ENCODE data around the gene RAB27A.

DNA sequence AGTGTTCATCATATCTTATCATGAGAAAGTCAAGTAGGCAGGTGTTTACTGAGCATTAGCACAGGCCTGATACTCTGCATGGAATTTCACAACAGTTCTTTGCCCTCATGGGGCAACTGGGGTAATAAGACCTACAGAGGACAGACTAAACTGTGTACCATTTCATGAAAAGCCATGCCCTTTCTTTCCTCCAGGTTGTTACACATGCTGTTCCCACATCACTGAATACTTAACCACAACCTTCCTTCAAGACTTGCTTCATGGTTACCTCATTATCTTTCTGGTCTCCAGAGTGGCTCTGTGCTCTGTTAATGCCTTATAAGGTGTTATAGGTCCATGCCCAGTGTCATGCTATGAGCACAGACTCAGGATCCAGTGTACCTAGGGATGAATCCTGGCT, 64.7 kb downstream of the RAB27A start:
- TF ChIP-seq, protein P1, sequence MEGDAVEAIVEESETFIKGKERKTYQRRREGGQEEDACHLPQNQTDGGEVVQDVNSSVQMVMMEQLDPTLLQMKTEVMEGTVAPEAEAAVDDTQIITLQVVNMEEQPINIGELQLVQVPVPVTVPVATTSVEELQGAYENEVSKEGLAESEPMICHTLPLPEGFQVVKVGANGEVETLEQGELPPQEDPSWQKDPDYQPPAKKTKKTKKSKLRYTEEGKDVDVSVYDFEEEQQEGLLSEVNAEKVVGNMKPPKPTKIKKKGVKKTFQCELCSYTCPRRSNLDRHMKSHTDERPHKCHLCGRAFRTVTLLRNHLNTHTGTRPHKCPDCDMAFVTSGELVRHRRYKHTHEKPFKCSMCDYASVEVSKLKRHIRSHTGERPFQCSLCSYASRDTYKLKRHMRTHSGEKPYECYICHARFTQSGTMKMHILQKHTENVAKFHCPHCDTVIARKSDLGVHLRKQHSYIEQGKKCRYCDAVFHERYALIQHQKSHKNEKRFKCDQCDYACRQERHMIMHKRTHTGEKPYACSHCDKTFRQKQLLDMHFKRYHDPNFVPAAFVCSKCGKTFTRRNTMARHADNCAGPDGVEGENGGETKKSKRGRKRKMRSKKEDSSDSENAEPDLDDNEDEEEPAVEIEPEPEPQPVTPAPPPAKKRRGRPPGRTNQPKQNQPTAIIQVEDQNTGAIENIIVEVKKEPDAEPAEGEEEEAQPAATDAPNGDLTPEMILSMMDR (IDR thresholded peaks at IDR 0.05): no peak
- TF ChIP-seq EP300 (IDR thresholded peaks at IDR 0.05) (no peak), POLR2A (IDR thresholded peaks at IDR 0.05; ENCODE audit: low read depth) (no peak), POLR2AphosphoS5 (IDR thresholded peaks at IDR 0.05) (no peak)

Data from esophagus muscularis mucosa (tissue), 4 donors.